ENCODE results near the gene MYOD1. TPM values are rescaled to one million over a fixed set of nuclear protein-coding genes. Genes with fewer than 3 reads are reported as not detected.
A peak's percentile ranks its signal among the peaks of the same experiment; 100 is the strongest.

MYOD1 gene
- total RNA-seq, 4 donors from 2014 or later, result not detected

DNA sequence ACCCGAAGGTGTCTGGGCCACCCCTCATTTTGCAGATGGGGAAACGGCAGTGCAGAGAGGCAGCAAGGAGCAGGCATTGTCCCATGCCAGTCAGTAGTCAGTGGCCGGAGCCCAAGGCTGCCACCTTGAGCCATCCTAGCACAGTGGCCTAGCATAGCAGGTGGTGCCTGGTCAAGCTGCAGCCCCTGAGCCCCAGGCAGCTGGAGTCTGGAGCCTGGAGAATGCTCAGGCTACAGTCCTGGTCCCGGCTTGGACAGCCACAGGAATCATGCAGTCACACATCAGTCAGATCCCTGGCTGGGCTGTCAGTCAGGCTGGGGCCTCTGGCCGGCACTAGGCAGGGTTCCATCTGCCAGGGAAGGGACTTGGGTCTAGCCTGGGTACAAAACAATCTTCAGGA lies 33.8 kb downstream of the MYOD1 start:
- in situ Hi-C loops (cut with MboI; ENCODE audit: low pct_ligation_motif_present in 1 of 4, low pct_unique_long_range_greater_than_20kb in 1 of 4, low sequenced_read_pairs in 3 of 4), result loop anchor here (10.0 kb wide), 2 partner anchors 222 to 232 kb away; no protein-coding TSS in a partner anchor
- Histone ChIP-seq H3K27me3 (no peaks in the 10 kb centered on the region), H3K4me3 (no peak overlapping the region), H3K27ac (no peak overlapping the region), H3K9me3 (no peaks in the 10 kb centered on the region), H3K36me3 (no peaks in the 10 kb centered on the region), H3K4me1 (no peaks in the 10 kb centered on the region)
- intact Hi-C loops (cut with DNase I; ENCODE audit: low total_unique reads), result no loop called here
- DNase-seq, result no peak
- TF ChIP-seq, protein P1, sequence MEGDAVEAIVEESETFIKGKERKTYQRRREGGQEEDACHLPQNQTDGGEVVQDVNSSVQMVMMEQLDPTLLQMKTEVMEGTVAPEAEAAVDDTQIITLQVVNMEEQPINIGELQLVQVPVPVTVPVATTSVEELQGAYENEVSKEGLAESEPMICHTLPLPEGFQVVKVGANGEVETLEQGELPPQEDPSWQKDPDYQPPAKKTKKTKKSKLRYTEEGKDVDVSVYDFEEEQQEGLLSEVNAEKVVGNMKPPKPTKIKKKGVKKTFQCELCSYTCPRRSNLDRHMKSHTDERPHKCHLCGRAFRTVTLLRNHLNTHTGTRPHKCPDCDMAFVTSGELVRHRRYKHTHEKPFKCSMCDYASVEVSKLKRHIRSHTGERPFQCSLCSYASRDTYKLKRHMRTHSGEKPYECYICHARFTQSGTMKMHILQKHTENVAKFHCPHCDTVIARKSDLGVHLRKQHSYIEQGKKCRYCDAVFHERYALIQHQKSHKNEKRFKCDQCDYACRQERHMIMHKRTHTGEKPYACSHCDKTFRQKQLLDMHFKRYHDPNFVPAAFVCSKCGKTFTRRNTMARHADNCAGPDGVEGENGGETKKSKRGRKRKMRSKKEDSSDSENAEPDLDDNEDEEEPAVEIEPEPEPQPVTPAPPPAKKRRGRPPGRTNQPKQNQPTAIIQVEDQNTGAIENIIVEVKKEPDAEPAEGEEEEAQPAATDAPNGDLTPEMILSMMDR (IDR thresholded peaks at IDR 0.05), result no peak
- no peak for TF ChIP-seq EP300 (IDR thresholded peaks at IDR 0.05; ENCODE audit: low read depth)
- no peak for TF ChIP-seq POLR2A (IDR thresholded peaks at IDR 0.05)
- no peak for TF ChIP-seq POLR2AphosphoS5 (IDR thresholded peaks at IDR 0.05)
- WGBS, 2 donors (ENCODE audit: low coverage in 1 of 2), result 55% methylated on average over 5 of the region's 5 CpGs; no CpG with 5 or more reads in 1 of the 2 donors

DNA sequence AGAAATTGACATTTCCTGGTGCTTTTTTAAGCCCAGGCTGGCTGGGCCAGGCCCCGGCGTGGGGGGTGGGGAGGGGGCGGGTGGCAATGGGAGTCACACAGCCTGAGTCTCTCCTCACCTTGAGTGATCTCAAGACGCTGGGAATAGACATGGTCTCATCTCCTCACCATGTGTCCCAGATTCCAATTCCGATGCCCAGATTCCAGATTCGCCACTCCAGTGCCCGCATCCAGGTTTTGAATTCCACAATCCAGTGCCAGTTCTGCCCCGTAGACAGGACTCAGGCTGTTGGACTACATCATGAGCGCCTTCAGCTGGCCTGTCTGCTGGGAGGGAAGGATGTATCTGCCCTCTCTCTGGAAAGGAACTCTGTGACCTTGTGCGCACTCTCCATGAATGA lies 34.3 kb downstream of the MYOD1 start:
- no peak for DNase-seq
- in situ Hi-C loops (cut with MboI; ENCODE audit: low pct_ligation_motif_present in 1 of 4, low pct_unique_long_range_greater_than_20kb in 1 of 4, low sequenced_read_pairs in 3 of 4), result loop anchor here (10.0 kb wide), 2 partner anchors 221 to 231 kb away; no protein-coding TSS in a partner anchor
- Histone ChIP-seq H3K27me3 (no peaks in the 10 kb centered on the region), H3K4me1 (no peaks in the 10 kb centered on the region), H3K27ac (no peak overlapping the region), H3K4me3 (no peak overlapping the region), H3K9me3 (no peaks in the 10 kb centered on the region), H3K36me3 (no peaks in the 10 kb centered on the region)
- intact Hi-C loops (cut with DNase I; ENCODE audit: low total_unique reads), result no loop called here
- no peak for TF ChIP-seq POLR2AphosphoS5 (IDR thresholded peaks at IDR 0.05)
- TF ChIP-seq, protein P1 (IDR thresholded peaks at IDR 0.05), result no peak
- TF ChIP-seq EP300 (IDR thresholded peaks at IDR 0.05; ENCODE audit: low read depth), result no peak
- no peak for TF ChIP-seq POLR2A (IDR thresholded peaks at IDR 0.05)
- 81 to 93% methylated on average over 3 to 10 of the region's 10 CpGs for WGBS, 2 donors (ENCODE audit: low coverage in 1 of 2)

DNA sequence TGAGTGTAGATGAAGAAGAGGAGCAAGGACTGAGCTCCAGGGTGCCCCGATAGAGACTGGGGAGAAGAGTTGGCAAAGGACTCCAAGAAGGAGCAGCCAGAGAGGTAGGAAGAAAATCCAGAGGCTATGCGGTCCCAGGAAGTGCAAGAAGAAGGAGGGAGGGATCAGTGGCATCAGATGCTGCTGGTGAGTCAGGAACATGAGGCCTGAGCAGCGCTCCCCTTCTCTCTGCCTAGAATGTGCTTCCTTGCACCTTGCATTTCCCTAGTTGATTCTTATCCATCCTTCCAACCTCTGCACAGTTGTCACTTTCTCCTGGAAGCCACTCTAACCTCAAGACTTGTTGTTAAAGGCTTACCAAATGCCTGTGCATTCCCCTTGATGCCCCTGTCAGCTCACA lies 36.5 kb downstream of the MYOD1 start:
- in situ Hi-C loops (cut with MboI; ENCODE audit: low pct_ligation_motif_present in 1 of 4, low pct_unique_long_range_greater_than_20kb in 1 of 4, low sequenced_read_pairs in 3 of 4), result loop anchor here (10.0 kb wide), 2 partner anchors 219 to 229 kb away; no protein-coding TSS in a partner anchor
- H3K4me3 ChIP-seq, result no peak overlapping the region
- H3K27me3 ChIP-seq, result no peaks in the 10 kb centered on the region
- no peaks in the 10 kb centered on the region for H3K4me1 ChIP-seq
- no peak overlapping the region for H3K27ac ChIP-seq
- no peaks in the 10 kb centered on the region for H3K36me3 ChIP-seq
- DNase-seq, result no peak
- intact Hi-C loops (cut with DNase I; ENCODE audit: low total_unique reads), result no loop called here
- WGBS, 2 donors (ENCODE audit: low coverage in 1 of 2), result 63 to 83% methylated on average over 2 to 3 of the region's 3 CpGs
- H3K9me3 ChIP-seq, result no peaks in the 10 kb centered on the region
- TF ChIP-seq POLR2A (IDR thresholded peaks at IDR 0.05), result no peak
- TF ChIP-seq, protein P1 (IDR thresholded peaks at IDR 0.05), result no peak
- TF ChIP-seq EP300 (IDR thresholded peaks at IDR 0.05; ENCODE audit: low read depth), result no peak
- no peak for TF ChIP-seq POLR2AphosphoS5 (IDR thresholded peaks at IDR 0.05)

DNA sequence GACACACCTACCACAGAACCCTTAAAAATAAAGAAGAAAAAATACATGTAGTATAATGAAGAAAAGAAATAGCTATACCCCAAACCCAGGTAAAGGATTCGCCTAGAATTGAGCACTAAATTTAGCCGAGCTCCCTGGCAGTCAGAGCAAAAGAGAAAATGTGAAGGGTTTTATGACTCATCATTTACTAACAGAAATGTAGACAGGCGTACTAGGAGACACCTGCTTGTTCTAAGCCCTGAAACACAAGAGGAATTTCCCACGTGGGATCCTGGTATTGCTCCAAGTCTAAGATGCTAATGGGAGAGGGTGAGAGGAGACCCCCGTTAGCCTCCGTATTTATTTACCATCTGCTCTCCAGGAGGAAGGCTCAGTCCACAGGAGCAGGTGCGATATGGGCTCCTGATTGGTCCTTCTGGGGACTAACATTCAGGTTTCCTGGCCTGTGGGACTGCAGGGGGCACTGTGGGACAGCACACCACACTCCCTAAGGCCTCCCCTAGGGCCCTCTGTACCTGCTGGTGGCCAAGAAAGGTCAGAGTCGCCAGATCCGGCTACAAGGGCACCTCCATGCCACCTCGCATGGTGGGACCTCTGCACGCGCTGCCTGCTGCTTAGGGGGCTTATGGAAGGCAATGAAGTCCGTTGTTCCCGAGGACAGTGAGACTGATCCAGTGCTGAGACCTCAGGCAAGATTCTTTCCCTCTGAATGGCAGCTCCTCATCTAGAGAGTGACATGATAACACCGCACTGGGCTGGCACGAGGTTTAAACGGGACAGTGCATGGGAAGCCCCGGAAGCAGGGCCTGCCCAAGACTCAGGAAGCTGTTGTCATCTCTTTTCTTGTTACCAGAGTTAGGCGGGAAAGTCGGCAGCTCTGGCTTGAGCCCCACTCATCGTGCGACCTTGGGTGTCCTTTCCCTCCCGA lies 41.0 kb downstream of the MYOD1 start:
- no peak for TF ChIP-seq POLR2AphosphoS5 (IDR thresholded peaks at IDR 0.05)
- TF ChIP-seq, protein P1 (IDR thresholded peaks at IDR 0.05), result peak; percentile 38 to 81 (median 56)
- no peak for TF ChIP-seq EP300 (IDR thresholded peaks at IDR 0.05; ENCODE audit: low read depth)
- peak; percentile 69 for DNase-seq
- in situ Hi-C loops (cut with MboI; ENCODE audit: low pct_ligation_motif_present in 1 of 4, low pct_unique_long_range_greater_than_20kb in 1 of 4, low sequenced_read_pairs in 3 of 4) (no loop called here), intact Hi-C loops (cut with DNase I; ENCODE audit: low total_unique reads) (no loop called here)
- Histone ChIP-seq H3K36me3 (no peaks in the 10 kb centered on the region), H3K4me3 (no peak overlapping the region), H3K27me3 (no peaks in the 10 kb centered on the region), H3K27ac (no peak overlapping the region), H3K4me1 (no peaks in the 10 kb centered on the region), H3K9me3 (no peaks in the 10 kb centered on the region)
- WGBS, 2 donors (ENCODE audit: low coverage in 1 of 2), result 39 to 59% methylated on average over 5 to 23 of the region's 23 CpGs

Measured in transverse colon (tissue), 4 donors.